GM19043 (cell line): Measurements from ENCODE around the gene LUZP2.

Experiments
- ATAC-seq: cut with Tn5 transposase; IDR thresholded peaks from one replicate; pipeline ENCODE4 v1.9.1; 2021; ENCODE audit warnings: low read depth; ENCODE audit not compliant: unreplicated experiment

Gene LUZP2

GRCh38 chr11:24496736-24497725, at the start of gene LUZP2:
Gene LUZP2 (plus strand): TSS chr11:24497053.
- no peak for ATAC-seq

GRCh38 chr11:24453129-24453718, 43.6 kb upstream of the LUZP2 start:
- ATAC-seq, result no peak

GRCh38 chr11:24457985-24458384, 38.9 kb upstream of the LUZP2 start:
- no peak for ATAC-seq

- ATAC-seq, result no peak
These were observed 26.4 kb upstream of the LUZP2 start for GRCh38 chr11:24470431-24470830.

GRCh38 chr11:24471084-24471483, 25.8 kb upstream of the LUZP2 start:
- no peak for ATAC-seq

- no peak for ATAC-seq
These were observed 18.1 kb upstream of the LUZP2 start for GRCh38 chr11:24478718-24479117.

GRCh38 chr11:24489477-24489876, 7.4 kb upstream of the LUZP2 start:
- no peak for ATAC-seq

GRCh38 chr11:24496386-24496735, 492 bp upstream of the LUZP2 start:
- no peak for ATAC-seq

GRCh38 chr11:24497831-24498230, 978 bp downstream of the LUZP2 start:
- ATAC-seq, result no peak

GRCh38 chr11:24502425-24502824, 5.6 kb downstream of the LUZP2 start:
- ATAC-seq, result no peak

- no peak for ATAC-seq
These were observed 12.3 kb downstream of the LUZP2 start for GRCh38 chr11:24509114-24509513.

- no peak for ATAC-seq
These were observed 14.7 kb downstream of the LUZP2 start for GRCh38 chr11:24511511-24511910.

- ATAC-seq, result no peak
These were observed 16.8 kb downstream of the LUZP2 start for GRCh38 chr11:24513479-24514218.

GRCh38 chr11:24514219-24514594, 17.4 kb downstream of the LUZP2 start:
- peak; percentile 96 for ATAC-seq

GRCh38 chr11:24515632-24516031, 18.8 kb downstream of the LUZP2 start:
- no peak for ATAC-seq

GRCh38 chr11:24516638-24517037, 19.8 kb downstream of the LUZP2 start:
- ATAC-seq, result no peak

GRCh38 chr11:24521601-24522000, 24.7 kb downstream of the LUZP2 start:
- no peak for ATAC-seq

GRCh38 chr11:24524156-24524555, 27.3 kb downstream of the LUZP2 start:
- no peak for ATAC-seq

GRCh38 chr11:24531528-24531927, 34.7 kb downstream of the LUZP2 start:
- no peak for ATAC-seq

- no peak for ATAC-seq
These were observed 46.9 kb downstream of the LUZP2 start for GRCh38 chr11:24543771-24544170.

- peak; percentile 59 for ATAC-seq
These were observed 59.8 kb downstream of the LUZP2 start for GRCh38 chr11:24556693-24557092.
